Stimulated activated naive CD8-positive, alpha-beta T cell treated with anti-CD3 and anti-CD28 coated beads, Interleukin-15, Interleukin-2, amounts not matched to agents 100 ng/mL and 50 ng/mL, for 24 hours (primary cell): ENCODE results near the gene FAM210A.
"Not testable (repeated sequence)": the region's sequence is repeated elsewhere in the genome, so short reads cannot be mapped to it uniquely, and the experiment has no call there.

Experiments
- H3K27ac Mint-ChIP-seq: one replicate; pipeline ENCODE4 v1.8.0; 2021; ENCODE audit warnings: mild to moderate bottlenecking, mixed read lengths
- H3K27me3 Mint-ChIP-seq: one replicate; pipeline ENCODE4 v1.8.0; 2021; ENCODE audit warnings: mixed read lengths
- H3K36me3 Mint-ChIP-seq: one replicate; pipeline ENCODE4 v1.8.0; 2021; ENCODE audit warnings: low read depth, mixed read lengths
- H3K4me1 Mint-ChIP-seq: one replicate; pipeline ENCODE4 v1.8.0; 2021; ENCODE audit warnings: low read depth, mixed read lengths
- H3K4me3 Mint-ChIP-seq: one replicate; pipeline ENCODE4 v1.8.0; 2021; ENCODE audit warnings: mild to moderate bottlenecking, mixed read lengths
- H3K9me3 Mint-ChIP-seq: one replicate; pipeline ENCODE4 v1.8.0; 2021; ENCODE audit warnings: mixed read lengths

Gene FAM210A

DNA sequence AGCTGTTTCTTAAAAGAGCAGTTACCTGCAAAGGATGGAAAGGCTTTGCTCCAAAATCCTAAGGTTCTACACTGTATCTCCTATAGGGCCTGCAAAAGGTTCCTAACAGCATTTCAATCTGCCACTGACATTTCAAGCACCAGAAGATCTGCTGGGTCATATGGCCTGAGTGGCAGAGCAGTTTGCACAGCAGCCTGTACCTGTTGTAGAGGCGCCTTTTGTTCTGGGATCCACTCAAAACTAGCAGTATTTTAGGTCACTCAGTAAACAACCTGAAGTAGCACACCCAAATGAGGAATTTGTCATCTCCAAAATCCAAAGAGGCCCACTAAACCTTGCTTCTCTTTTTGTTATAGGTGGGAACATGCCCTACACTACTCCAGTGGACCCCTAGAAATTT is 6.2 kb downstream of the FAM210A start:
- H3K27ac Mint-ChIP-seq = no peak overlapping the region

GRCh38 chr18:13716916-13717315 is 9.4 kb downstream of the FAM210A start:
- Mint-ChIP-seq H3K4me3 (no peak overlapping the region), H3K4me1 (peaks cover 21% of the 10 kb centered on the region), H3K27ac (no peak overlapping the region), H3K27me3 (no peaks in the 10 kb centered on the region), H3K9me3 (no peaks in the 10 kb centered on the region), H3K36me3 (peaks cover 34% of the 10 kb centered on the region)

More for the DNA sequence above, 6.2 kb downstream of the FAM210A start:
- no peaks in the 10 kb centered on the region for H3K9me3 Mint-ChIP-seq
- H3K36me3 Mint-ChIP-seq = peaks cover 46% of the 10 kb centered on the region
- H3K4me3 Mint-ChIP-seq = no peak overlapping the region
- H3K27me3 Mint-ChIP-seq = no peaks in the 10 kb centered on the region
- peaks cover 32% of the 10 kb centered on the region for H3K4me1 Mint-ChIP-seq

- Mint-ChIP-seq H3K4me3 (no peak overlapping the region), H3K9me3 (peaks cover 5% of the 10 kb centered on the region), H3K4me1 (peaks cover 27% of the 10 kb centered on the region), H3K36me3 (peaks cover 38% of the 10 kb centered on the region), H3K27me3 (no peaks in the 10 kb centered on the region), H3K27ac (no peak overlapping the region)
Measured at GRCh38 chr18:13715330-13715729, 11.0 kb downstream of the FAM210A start.

- H3K36me3 Mint-ChIP-seq = peaks cover 41% of the 10 kb centered on the region
- H3K27me3 Mint-ChIP-seq = no peaks in the 10 kb centered on the region
- H3K27ac Mint-ChIP-seq = no peak overlapping the region
- H3K9me3 Mint-ChIP-seq = peaks cover 5% of the 10 kb centered on the region
- no peak overlapping the region for H3K4me3 Mint-ChIP-seq
- H3K4me1 Mint-ChIP-seq = peaks cover 27% of the 10 kb centered on the region
Measured at GRCh38 chr18:13713455-13714055, 12.8 kb downstream of the FAM210A start.

DNA sequence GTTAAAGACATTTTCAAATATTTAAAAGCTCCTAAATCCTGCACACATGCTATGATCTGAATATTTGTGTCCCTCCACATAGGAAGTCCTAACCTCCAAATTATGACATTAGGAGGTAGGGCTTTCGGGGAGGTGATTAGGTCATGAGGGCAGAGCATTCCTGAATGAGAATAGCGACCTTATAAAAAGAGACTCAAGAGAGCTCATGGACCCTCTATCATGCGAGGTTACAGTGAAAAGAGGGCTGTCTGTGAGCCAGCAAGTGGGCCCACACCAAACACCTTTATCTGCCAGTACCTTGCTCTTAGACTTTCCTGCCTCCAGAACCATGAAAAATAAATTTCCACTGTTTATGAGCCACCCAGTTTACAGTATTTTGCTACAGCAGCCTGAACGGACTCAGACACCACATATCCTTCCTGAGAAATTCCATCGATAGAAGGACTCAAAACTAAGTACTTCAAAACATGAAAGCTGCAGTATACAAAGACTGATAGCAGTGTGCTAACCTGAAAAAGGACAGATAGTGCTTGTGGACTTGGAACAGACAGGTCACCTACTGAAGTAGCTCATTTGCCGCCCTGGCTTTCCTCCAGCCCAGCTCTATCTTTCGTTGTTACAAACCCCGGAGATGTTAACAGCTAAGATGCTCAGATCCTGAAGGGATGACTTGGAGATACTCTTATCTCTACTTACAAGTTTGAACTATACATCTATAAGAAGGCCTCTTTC is 13.8 kb downstream of the FAM210A start:
- H3K27me3 Mint-ChIP-seq = no peaks in the 10 kb centered on the region
- no peak overlapping the region for H3K4me3 Mint-ChIP-seq
- H3K9me3 Mint-ChIP-seq = peaks cover 5% of the 10 kb centered on the region
- no peak overlapping the region for H3K27ac Mint-ChIP-seq
- peaks cover 38% of the 10 kb centered on the region for H3K36me3 Mint-ChIP-seq
- H3K4me1 Mint-ChIP-seq = peaks cover 20% of the 10 kb centered on the region

GRCh38 chr18:13710414-13710831 is 15.9 kb downstream of the FAM210A start:
- Mint-ChIP-seq H3K4me3 (no peak overlapping the region), H3K27ac (no peak overlapping the region), H3K27me3 (no peaks in the 10 kb centered on the region), H3K36me3 (peaks cover 44% of the 10 kb centered on the region), H3K4me1 (peaks cover 12% of the 10 kb centered on the region), H3K9me3 (peaks cover 8% of the 10 kb centered on the region)

GRCh38 chr18:13703899-13704298 is 22.5 kb downstream of the FAM210A start:
- H3K36me3 Mint-ChIP-seq = peaks cover 66% of the 10 kb centered on the region
- no peak overlapping the region for H3K27ac Mint-ChIP-seq
- peaks cover 33% of the 10 kb centered on the region for H3K9me3 Mint-ChIP-seq
- peaks cover 10% of the 10 kb centered on the region for H3K4me1 Mint-ChIP-seq
- H3K27me3 Mint-ChIP-seq = no peaks in the 10 kb centered on the region
- H3K4me3 Mint-ChIP-seq = no peak overlapping the region

GRCh38 chr18:13700153-13700552 is 26.2 kb downstream of the FAM210A start:
- H3K4me3 Mint-ChIP-seq = no peak overlapping the region
- peaks cover 34% of the 10 kb centered on the region for H3K9me3 Mint-ChIP-seq
- no peak overlapping the region for H3K27ac Mint-ChIP-seq
- H3K4me1 Mint-ChIP-seq = peaks cover 10% of the 10 kb centered on the region
- no peaks in the 10 kb centered on the region for H3K27me3 Mint-ChIP-seq
- peaks cover 63% of the 10 kb centered on the region for H3K36me3 Mint-ChIP-seq

GRCh38 chr18:13696961-13697360 is 29.4 kb downstream of the FAM210A start:
- H3K4me1 Mint-ChIP-seq = peaks cover 21% of the 10 kb centered on the region
- H3K4me3 Mint-ChIP-seq = no peak overlapping the region
- peaks cover 30% of the 10 kb centered on the region for H3K9me3 Mint-ChIP-seq

DNA sequence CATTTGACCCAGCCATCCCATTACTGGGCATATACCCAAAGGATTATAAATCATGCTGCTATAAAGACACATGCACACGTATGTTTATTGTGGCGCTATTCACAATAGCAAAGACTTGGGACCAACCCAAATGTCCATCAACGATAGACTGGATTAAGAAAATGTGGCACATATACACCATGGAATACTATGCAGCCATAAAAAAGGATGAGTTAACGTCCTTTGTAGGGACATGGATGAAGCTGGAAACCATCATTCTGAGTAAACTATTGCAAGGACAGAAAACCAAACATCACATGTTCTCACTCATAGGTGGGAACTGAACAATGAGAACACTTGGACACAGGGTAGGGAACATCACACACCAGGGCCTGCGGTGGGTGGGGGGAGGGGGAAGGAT is 31.0 kb downstream of the FAM210A start:
- Mint-ChIP-seq H3K36me3 (peaks cover 47% of the 10 kb centered on the region), H3K9me3 (peaks cover 25% of the 10 kb centered on the region), H3K4me1 (peaks cover 18% of the 10 kb centered on the region)
- H3K4me3 Mint-ChIP-seq, H3K27ac Mint-ChIP-seq, H3K27me3 Mint-ChIP-seq: not testable (repeated sequence)

More at GRCh38 chr18:13696961-13697360, 29.4 kb downstream of the FAM210A start:
- Mint-ChIP-seq H3K27me3 (no peaks in the 10 kb centered on the region), H3K27ac (no peak overlapping the region), H3K36me3 (peaks cover 51% of the 10 kb centered on the region)

DNA sequence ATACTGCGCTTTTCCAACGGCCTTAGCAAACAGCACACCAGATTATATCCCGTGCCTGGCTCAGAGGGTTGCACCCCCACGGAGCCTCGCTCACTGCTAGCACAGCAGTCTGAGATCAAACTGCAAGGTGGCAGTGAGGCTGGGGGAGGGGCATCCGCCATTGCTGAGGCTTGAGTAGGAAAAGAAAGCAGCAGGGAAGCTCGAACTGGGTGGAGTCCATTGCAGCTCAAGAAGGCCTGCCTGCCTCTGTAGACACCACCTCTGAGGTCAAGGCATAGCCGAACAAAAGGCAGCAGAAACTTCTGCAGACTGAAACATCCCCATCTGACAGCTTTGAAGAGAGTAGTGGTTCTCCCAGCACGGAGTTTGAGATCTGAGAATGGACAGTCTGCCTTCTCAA is 36.3 kb downstream of the FAM210A start:
- H3K27ac Mint-ChIP-seq, H3K4me3 Mint-ChIP-seq, H3K27me3 Mint-ChIP-seq: not testable (repeated sequence)
- Mint-ChIP-seq H3K4me1 (peaks cover 15% of the 10 kb centered on the region), H3K9me3 (peaks cover 12% of the 10 kb centered on the region), H3K36me3 (peaks cover 40% of the 10 kb centered on the region)

DNA sequence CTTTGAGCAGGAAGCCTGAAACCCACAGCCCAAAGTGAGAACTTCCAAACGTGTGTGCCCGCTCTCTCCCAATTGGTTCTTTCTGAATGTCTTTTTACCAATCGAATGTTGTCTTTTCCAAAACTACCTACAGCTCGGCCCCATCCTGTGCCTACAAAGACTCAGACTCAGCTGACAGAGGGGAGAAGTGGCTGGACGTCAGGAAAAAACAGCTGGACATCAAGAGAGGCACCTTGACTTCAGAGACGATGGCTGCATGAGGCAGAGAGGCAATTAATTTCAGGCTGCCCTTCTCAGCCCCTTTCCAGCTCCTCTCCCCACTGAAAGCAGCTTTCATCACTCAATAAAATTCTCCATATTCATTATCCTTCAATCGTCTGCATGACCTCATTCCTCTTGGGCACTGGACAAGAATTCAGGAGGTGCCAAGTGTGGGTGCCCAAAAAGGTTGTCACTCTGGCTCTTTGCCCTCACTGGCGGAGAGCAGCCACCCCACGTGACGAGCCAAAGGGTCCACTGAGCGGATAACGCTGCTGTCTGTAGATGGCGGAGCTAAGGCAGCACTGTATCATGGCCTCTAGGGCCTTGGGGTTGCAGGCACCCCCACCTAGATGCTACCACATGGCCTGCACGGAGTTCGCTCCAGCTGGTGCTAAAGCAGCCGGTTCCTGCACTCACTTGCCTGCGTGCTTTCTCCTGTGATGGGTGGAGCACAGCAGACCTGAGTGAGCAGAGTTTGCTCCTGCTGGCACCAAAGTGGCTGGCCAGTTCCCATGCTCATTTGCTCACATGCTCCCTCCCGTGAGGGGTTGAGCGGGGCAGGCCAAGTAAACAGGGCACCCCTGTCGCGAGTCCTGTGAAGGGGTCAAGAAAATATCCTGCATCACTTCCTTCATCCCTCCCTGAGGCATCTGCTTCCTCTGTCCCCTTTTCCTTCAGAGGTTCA is 37.9 kb downstream of the FAM210A start:
- H3K4me3 Mint-ChIP-seq = no peak overlapping the region
- H3K9me3 Mint-ChIP-seq = peaks cover 12% of the 10 kb centered on the region
- H3K27me3 Mint-ChIP-seq = no peaks in the 10 kb centered on the region
- peaks cover 34% of the 10 kb centered on the region for H3K36me3 Mint-ChIP-seq
- H3K27ac Mint-ChIP-seq = no peak overlapping the region
- H3K4me1 Mint-ChIP-seq = peaks cover 13% of the 10 kb centered on the region

DNA sequence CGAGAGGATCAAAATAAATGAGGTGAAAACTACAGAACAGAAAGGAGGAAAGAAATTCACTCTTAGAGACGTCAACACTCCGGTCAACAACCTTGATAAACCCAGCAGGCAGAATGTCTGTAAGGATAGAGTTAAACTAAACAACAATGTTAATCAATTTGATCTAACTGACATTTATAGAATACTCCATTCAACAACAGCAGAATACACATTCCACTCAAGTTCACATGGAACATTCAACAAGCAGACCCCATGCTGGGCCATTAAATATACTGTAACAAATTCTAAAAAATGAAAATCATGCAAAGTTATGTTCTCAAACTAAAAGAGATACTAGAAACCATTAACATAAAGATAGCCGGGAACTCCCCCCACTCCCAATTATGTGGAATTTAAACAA is 41.8 kb downstream of the FAM210A start:
- Mint-ChIP-seq H3K4me3 (no peak overlapping the region), H3K36me3 (peaks cover 38% of the 10 kb centered on the region), H3K4me1 (peaks cover 8% of the 10 kb centered on the region), H3K27ac (no peak overlapping the region), H3K27me3 (no peaks in the 10 kb centered on the region), H3K9me3 (no peaks in the 10 kb centered on the region)

- peaks cover 20% of the 10 kb centered on the region for H3K36me3 Mint-ChIP-seq
- no peaks in the 10 kb centered on the region for H3K27me3 Mint-ChIP-seq
- H3K4me1 Mint-ChIP-seq = peaks cover 19% of the 10 kb centered on the region
- H3K4me3 Mint-ChIP-seq = no peak overlapping the region
- H3K27ac Mint-ChIP-seq = no peak overlapping the region
- H3K9me3 Mint-ChIP-seq = no peaks in the 10 kb centered on the region
Measured at GRCh38 chr18:13681701-13682100, 44.7 kb downstream of the FAM210A start.

DNA sequence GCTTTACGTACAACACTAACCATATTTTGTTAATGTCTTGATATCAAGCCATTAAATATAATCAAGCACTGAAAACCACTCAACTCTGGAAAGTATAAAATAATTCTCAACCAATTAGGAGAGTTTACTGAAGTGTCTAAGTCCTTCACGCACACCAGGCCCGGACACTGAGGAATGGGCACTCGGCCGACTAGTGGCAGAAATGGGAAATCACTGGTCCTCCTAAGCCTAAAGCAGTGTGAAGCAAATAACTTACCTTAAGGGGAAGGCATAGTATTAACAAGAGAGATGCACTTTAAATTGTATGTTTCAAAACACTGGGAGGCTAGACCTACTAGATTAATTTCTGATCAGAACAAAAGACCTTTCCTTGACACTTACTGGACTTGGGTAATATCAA is 45.7 kb downstream of the FAM210A start:
- H3K4me1 Mint-ChIP-seq = peaks cover 19% of the 10 kb centered on the region
- no peak overlapping the region for H3K27ac Mint-ChIP-seq
- no peaks in the 10 kb centered on the region for H3K9me3 Mint-ChIP-seq

More for the DNA sequence above, 45.7 kb downstream of the FAM210A start:
- H3K36me3 Mint-ChIP-seq = peaks cover 25% of the 10 kb centered on the region
- no peak overlapping the region for H3K4me3 Mint-ChIP-seq
- no peaks in the 10 kb centered on the region for H3K27me3 Mint-ChIP-seq
